H1 (cell line): ENCODE measurements around the gene B3GALNT1. TPM values are rescaled to one million over a fixed set of nuclear protein-coding genes. Genes with fewer than 3 reads are reported as not detected.

Experiments
- CHD7 ChIP-seq: fragments of 300-600 bp; sonication (generic); IDR thresholded peaks from 2 replicates; pipeline ENCODE4 v1.7.1; 2012; ENCODE audit warnings: low read length, moderate library complexity, mild to moderate bottlenecking, inconsistent platforms; ENCODE audit not compliant: insufficient replicate concordance
- JUND ChIP-seq: IDR thresholded peaks from 2 replicates; pipeline ENCODE4 v1.6.1; 2011; ENCODE audit warnings: mild to moderate bottlenecking, improper control_type of control experiment, low read length
- KDM4A ChIP-seq: IDR thresholded peaks from one replicate; pipeline ENCODE4 v1.7.1; 2012; ENCODE audit warnings: low read depth, mild to moderate bottlenecking, moderate library complexity, low read length, inconsistent platforms; ENCODE audit not compliant: severe bottlenecking
- KDM5A ChIP-seq: fragments of 200-600 bp; IDR thresholded peaks from 2 replicates; pipeline ENCODE4 v1.7.1; 2012; ENCODE audit warnings: mild to moderate bottlenecking, low read length, inconsistent platforms, mixed read lengths
- PHF8 ChIP-seq: fragments of 200-600 bp; sonication (generic); conservative IDR thresholded peaks from 2 replicates; pipeline ENCODE4 v1.7.1; 2012; ENCODE audit warnings: low read depth, mild to moderate bottlenecking, inconsistent platforms, low read length, moderate library complexity
- POU5F1 ChIP-seq: IDR thresholded peaks from 2 replicates; pipeline ENCODE4 v1.6.1; 2011; ENCODE audit warnings: low read depth, mild to moderate bottlenecking, low read length, moderate library complexity
- SIX5 ChIP-seq: IDR thresholded peaks from 2 replicates; pipeline ENCODE4 v1.6.1; 2011; ENCODE audit warnings: mild to moderate bottlenecking, low read depth, low read length
- polyA plus RNA-seq, 7 experiments: library from polyadenylated mRNA; depleted of rRNA in 3 of 7; stranded (reverse) in 5 of 7; unstranded in 2 of 7; fragments of >200 nt in 5 of 7; fragments of 200-250 nt in 2 of 7; gene quantifications; 1 replicate in 5 of 7; 2 replicates in 1 of 7; 4 replicates in 1 of 7; pipeline versions ENCODE4 v1.2.1 to v1.2.3, GENCODE V29; 2011 to 2013; ENCODE audit warnings: missing spikeins in 2 of 7, mixed read lengths in 2 of 7
- total RNA-seq: library from RNA; stranded (reverse); fragmentation: NEBNext Ultra II Directional; extraction: Animal tissue kit (Norgen Biotek cat#: 25700); gene quantifications from 2 replicates; pipeline ENCODE4 v1.2.1, GENCODE V29; 2021

B3GALNT1 gene
- total and polyA plus RNA-seq, 2 of the 8 experiments (the other 6 are each of a cell fraction or from before 2014, with no cell fraction given), result 5.0 to 8.1 TPM

GRCh38 chr3:161035711-161036110 lies 69.4 kb downstream of the B3GALNT1 start (continued):
- no peak for TF ChIP-seq PHF8
- TF ChIP-seq JUND, result no peak
- TF ChIP-seq KDM5A, result no peak
- TF ChIP-seq SIX5, result no peak
- TF ChIP-seq CHD7, result no peak
- no peak for TF ChIP-seq POU5F1
- no peak for TF ChIP-seq KDM4A
- TF ChIP-seq, all 59 proteins: peak for 0
